Mucosa of rectum (tissue), 2 donors: ENCODE results near the gene LRRIQ4.

Source experiments
- H3K27ac ChIP-seq, 2 donors: one replicate each; pipeline ENCODE4 v1.7.0; 2013; ENCODE audit warnings: inconsistent platforms in 2 of 2, low read depth in 2 of 2, low read length in 2 of 2
- H3K27me3 ChIP-seq, 2 donors: one replicate each; pipeline ENCODE4 v1.7.0; 2013; ENCODE audit warnings: low read length in 2 of 2; ENCODE audit not compliant: control insufficient read depth in 2 of 2, insufficient read depth in 2 of 2
- H3K36me3 ChIP-seq, 2 donors: one replicate each; pipeline ENCODE4 v1.7.0; 2013; ENCODE audit warnings: low read length in 2 of 2; ENCODE audit not compliant: control insufficient read depth in 2 of 2, insufficient read depth in 2 of 2
- H3K4me1 ChIP-seq, 2 donors: one replicate each; pipeline ENCODE4 v1.7.0; 2013; ENCODE audit warnings: low read length in 2 of 2, mild to moderate bottlenecking in 1 of 2; ENCODE audit not compliant: control insufficient read depth in 2 of 2, insufficient read depth in 2 of 2
- H3K4me3 ChIP-seq, 2 donors: one replicate each; pipeline ENCODE4 v1.7.0; 2013; ENCODE audit warnings: low read length in 2 of 2
- H3K9ac ChIP-seq, 2 donors: one replicate each; pipeline ENCODE4 v1.7.0; 2013; ENCODE audit warnings: low read length in 2 of 2, low read depth in 1 of 2, mild to moderate bottlenecking in 1 of 2
- H3K9me3 ChIP-seq, 2 donors: one replicate each; pipeline ENCODE4 v1.7.0; 2013; ENCODE audit warnings: low read length in 2 of 2; ENCODE audit not compliant: control insufficient read depth in 2 of 2
- donor health status: healthy.
- donor health status: Normal muscosa, but diverticular disease.

Gene LRRIQ4

GRCh38 chr3:169774186-169774585 lies 38.5 kb upstream of the LRRIQ4 start:
- Histone ChIP-seq H3K4me1 (peaks cover 11 to 14% of the 10 kb centered on the region in 2 donors), H3K36me3 (peaks cover 26 to 30% of the 10 kb centered on the region in 2 donors), H3K27ac (peak overlapping the region in 1 of 2 donors; percentile 99), H3K9me3 (no peaks in the 10 kb centered on the region), H3K9ac (peak overlapping the region; percentile 95 to 99), H3K4me3 (peak overlapping the region; percentile 79 to 86), H3K27me3 (no peaks in the 10 kb centered on the region)

GRCh38 chr3:169777822-169778221 lies 34.8 kb upstream of the LRRIQ4 start:
- H3K4me3 ChIP-seq, result no peak overlapping the region
- H3K27ac ChIP-seq, result no peak overlapping the region
- no peaks in the 10 kb centered on the region for H3K9me3 ChIP-seq
- peaks cover 52 to 56% of the 10 kb centered on the region in 2 donors for H3K36me3 ChIP-seq
- H3K9ac ChIP-seq, result no peak overlapping the region
- H3K27me3 ChIP-seq, result no peaks in the 10 kb centered on the region
- H3K4me1 ChIP-seq, result peaks cover 11% of the 10 kb centered on the region in 2 donors

- Histone ChIP-seq H3K9ac (no peak overlapping the region), H3K9me3 (no peaks in the 10 kb centered on the region), H3K27ac (no peak overlapping the region), H3K36me3 (peaks cover 58 to 68% of the 10 kb centered on the region in 2 donors), H3K27me3 (no peaks in the 10 kb centered on the region), H3K4me1 (no peaks in the 10 kb centered on the region), H3K4me3 (no peak overlapping the region)
These were observed 31.9 kb upstream of the LRRIQ4 start for GRCh38 chr3:169780742-169781141.

- Histone ChIP-seq H3K9me3 (no peaks in the 10 kb centered on the region), H3K36me3 (peaks cover 63 to 68% of the 10 kb centered on the region in 2 donors), H3K4me1 (no peaks in the 10 kb centered on the region), H3K9ac (no peak overlapping the region), H3K27ac (no peak overlapping the region), H3K27me3 (no peaks in the 10 kb centered on the region), H3K4me3 (no peak overlapping the region)
These were observed 31.3 kb upstream of the LRRIQ4 start for GRCh38 chr3:169781209-169781855.

GRCh38 chr3:169787120-169787519 lies 25.6 kb upstream of the LRRIQ4 start:
- peaks cover 30 to 39% of the 10 kb centered on the region in 2 donors for H3K36me3 ChIP-seq
- no peaks in the 10 kb centered on the region for H3K9me3 ChIP-seq
- no peak overlapping the region for H3K27ac ChIP-seq

GRCh38 chr3:169787791-169788190 lies 24.9 kb upstream of the LRRIQ4 start:
- Histone ChIP-seq H3K9me3 (no peaks in the 10 kb centered on the region), H3K27ac (no peak overlapping the region), H3K4me3 (no peak overlapping the region), H3K36me3 (peaks cover 26 to 33% of the 10 kb centered on the region in 2 donors), H3K27me3 (no peaks in the 10 kb centered on the region), H3K9ac (no peak overlapping the region), H3K4me1 (no peaks in the 10 kb centered on the region)

More at GRCh38 chr3:169787120-169787519, 25.6 kb upstream of the LRRIQ4 start:
- Histone ChIP-seq H3K9ac (no peak overlapping the region), H3K4me3 (no peak overlapping the region), H3K4me1 (no peaks in the 10 kb centered on the region), H3K27me3 (no peaks in the 10 kb centered on the region)

- Histone ChIP-seq H3K9ac (no peak overlapping the region), H3K9me3 (no peaks in the 10 kb centered on the region), H3K4me1 (no peaks in the 10 kb centered on the region), H3K4me3 (no peak overlapping the region), H3K27me3 (no peaks in the 10 kb centered on the region), H3K27ac (no peak overlapping the region), H3K36me3 (peaks cover 17 to 18% of the 10 kb centered on the region in 2 donors)
These were observed 22.5 kb upstream of the LRRIQ4 start for GRCh38 chr3:169790219-169790618.

- H3K27me3 ChIP-seq, result no peaks in the 10 kb centered on the region
- no peak overlapping the region for H3K9ac ChIP-seq
- no peaks in the 10 kb centered on the region for H3K9me3 ChIP-seq
- peaks cover 11 to 12% of the 10 kb centered on the region in 2 donors for H3K36me3 ChIP-seq
- no peaks in the 10 kb centered on the region for H3K4me1 ChIP-seq
- H3K27ac ChIP-seq, result no peak overlapping the region
- H3K4me3 ChIP-seq, result no peak overlapping the region
These were observed 21.8 kb upstream of the LRRIQ4 start for GRCh38 chr3:169790687-169791429.

GRCh38 chr3:169792359-169792758 lies 20.3 kb upstream of the LRRIQ4 start:
- no peaks in the 10 kb centered on the region for H3K9me3 ChIP-seq

GRCh38 chr3:169804681-169805080 lies 8.0 kb upstream of the LRRIQ4 start:
- H3K36me3 ChIP-seq, result no peaks in the 10 kb centered on the region

More at GRCh38 chr3:169792359-169792758, 20.3 kb upstream of the LRRIQ4 start:
- H3K4me3 ChIP-seq, result no peak overlapping the region
- no peak overlapping the region for H3K27ac ChIP-seq
- peaks cover 3 to 4% of the 10 kb centered on the region in 2 donors for H3K36me3 ChIP-seq
- no peaks in the 10 kb centered on the region for H3K4me1 ChIP-seq
- no peaks in the 10 kb centered on the region for H3K27me3 ChIP-seq
- no peak overlapping the region for H3K9ac ChIP-seq

More at GRCh38 chr3:169804681-169805080, 8.0 kb upstream of the LRRIQ4 start:
- Histone ChIP-seq H3K4me3 (no peak overlapping the region), H3K27me3 (no peaks in the 10 kb centered on the region), H3K4me1 (no peaks in the 10 kb centered on the region), H3K27ac (no peak overlapping the region), H3K9me3 (no peaks in the 10 kb centered on the region), H3K9ac (no peak overlapping the region)
